Heart left ventricle (tissue), 16 donors: ENCODE data around the gene ATP1A2. TPM values are rescaled to one million over a fixed set of nuclear protein-coding genes. Genes with fewer than 3 reads are reported as not detected.

Experiments used
- ATAC-seq, 4 donors: fragments of 200-7000 bp; cut with Tn5 transposase; one replicate each; pipeline ENCODE4 v1.9.1; 2020 to 2022; ENCODE audit warnings: moderate library complexity in 4 of 4, mild to moderate bottlenecking in 3 of 4, moderate number of reproducible peaks in 1 of 4
- DNase-seq, 5 donors: peaks; one replicate each; pipeline ENCODE4 v3.0.0-alpha.2; 2020
- H3K27ac ChIP-seq, 12 donors: fragments of 200-600 bp; sonication (generic) in 4 of 12; one replicate each; pipeline versions ENCODE4 v1.5.0 to v1.8.0; 2016 to 2022; ENCODE audit warnings: mild to moderate bottlenecking in 2 of 12
- H3K27me3 ChIP-seq, 9 donors: fragments of 200-600 bp; sonication (generic) in 2 of 9; one replicate each; pipeline versions ENCODE4 v1.5.1 to v1.8.0; 2016 to 2022; ENCODE audit warnings: mild to moderate bottlenecking in 3 of 9
- H3K36me3 ChIP-seq, 9 donors: fragments of 200-600 bp; sonication (generic) in 2 of 9; one replicate each; pipeline versions ENCODE4 v1.5.0 to v1.8.0; 2018 to 2022; ENCODE audit warnings: mild to moderate bottlenecking in 2 of 9
- H3K4me1 ChIP-seq, 12 donors: fragments of 200-600 bp; sonication (generic) in 4 of 12; one replicate each; pipeline versions ENCODE4 v1.5.0 to v1.8.0; 2016 to 2022; ENCODE audit warnings: mild to moderate bottlenecking in 3 of 12
- H3K4me3 ChIP-seq, 12 donors: fragments of 200-600 bp; sonication (generic) in 4 of 12; one replicate each; pipeline versions ENCODE4 v1.5.0 to v1.8.0; 2017 to 2022; ENCODE audit warnings: mild to moderate bottlenecking in 9 of 12, moderate library complexity in 4 of 12
- H3K9me3 ChIP-seq, 12 donors: fragments of 200-600 bp; sonication (generic) in 4 of 12; one replicate each; pipeline versions ENCODE4 v1.5.0 to v1.8.0; 2016 to 2022; ENCODE audit warnings: mild to moderate bottlenecking in 1 of 12
- POLR2A ChIP-seq, 2 donors: fragments of 450-650 bp; IDR thresholded peaks; one replicate each; pipeline ENCODE4 v1.6.1; 2017; ENCODE audit warnings: antibody characterized with exemption in 2 of 2, mild to moderate bottlenecking in 2 of 2, moderate library complexity in 2 of 2
- WGBS, 4 donors: extraction: QIAGEN DNeasy Blood & Tissue Kit in 2 of 4; methylation state at CpG; one replicate each; pipeline versions ENCODE4 v1.1.5 to v1.1.7; 2013 to 2018; 5-methylcytosine and 5-hydroxymethylcytosine counted together
- intact Hi-C, 10 donors: fragments of 100-400 bp; cut with DNase I; formaldehyde crosslinking; loops; one replicate each; pipeline versions ENCODE4 v1.11.1 to v1.14.2; 2022
- polyA plus RNA-seq, 2 donors: library from polyadenylated mRNA; stranded (reverse); fragments of 200-250 nt; gene quantifications; one replicate each; pipeline ENCODE4 v1.2.3, GENCODE V29; 2013
- total RNA-seq, 9 donors: library from RNA; depleted of rRNA in 2 of 9; stranded (reverse); fragments of >200 nt in 2 of 9; fragmentation: NEBNext Ultra II Directional in 3 of 9; extraction: Animal tissue kit (Norgen Biotek cat#: 25700) in 3 of 9; gene quantifications; one replicate each; pipeline versions ENCODE4 v1.1.0 to v1.2.4, GENCODE V29; 2016 to 2023
- TF ChIP-seq, protein P1 (sequence below), 12 donors: fragments of 200-600 bp; sonication (generic) in 4 of 12; IDR thresholded peaks; one replicate each; pipeline versions ENCODE4 v1.5.0 to v1.8.0; 2018 to 2022; ENCODE audit warnings: antibody characterized with exemption in 12 of 12, mild to moderate bottlenecking in 5 of 12
- donor health status: ischemic (EF 13 %, LVEDD 7.1; RV severe dilation, severe dysfunction).
- donor health status: healthy with polysubstance abuse.
- donor health status: DM: no; HTN: yes; CAD: no.
- donor health status: DM: no; HTN: no; CAD: no.
- donor health status: ischemic (EF 25% LVEDD 6.9; RV normal size, moderate dysfunction).
- donor health status: ischemic (EF 25% LVEDD 5.7; RV mildly dilated, moderate dysfunction).
- donor health status: healthy.
- donor health status: DM: yes; HTN: yes; CAD: no.
- donor health status: ischemic (EF 35%, LVEDD 5.7; RV mildly dilated, moderate dysfunction).
- donor health status: nonischemic (EF 11% LVEDD 7.7; RV severe dilation, severe dysfunction).
- donor health status: DM: yes; HTN: yes; CAD: no.
- donor health status: PGD.
- donor health status: ischemic (EF 29% LVEDD 5.4; RV normal size, mild dysfunction).
- donor health status: nonischemic (EF 23%, LVEDD 6.1; RV moderate dilation, normal function).

Gene ATP1A2
- total and polyA plus RNA-seq, 11 donors, result 29.5 to 393 (median 255) TPM

GRCh38 chr1:160082487-160082886 is 33.1 kb upstream of the ATP1A2 start:
- TF ChIP-seq, protein P1, sequence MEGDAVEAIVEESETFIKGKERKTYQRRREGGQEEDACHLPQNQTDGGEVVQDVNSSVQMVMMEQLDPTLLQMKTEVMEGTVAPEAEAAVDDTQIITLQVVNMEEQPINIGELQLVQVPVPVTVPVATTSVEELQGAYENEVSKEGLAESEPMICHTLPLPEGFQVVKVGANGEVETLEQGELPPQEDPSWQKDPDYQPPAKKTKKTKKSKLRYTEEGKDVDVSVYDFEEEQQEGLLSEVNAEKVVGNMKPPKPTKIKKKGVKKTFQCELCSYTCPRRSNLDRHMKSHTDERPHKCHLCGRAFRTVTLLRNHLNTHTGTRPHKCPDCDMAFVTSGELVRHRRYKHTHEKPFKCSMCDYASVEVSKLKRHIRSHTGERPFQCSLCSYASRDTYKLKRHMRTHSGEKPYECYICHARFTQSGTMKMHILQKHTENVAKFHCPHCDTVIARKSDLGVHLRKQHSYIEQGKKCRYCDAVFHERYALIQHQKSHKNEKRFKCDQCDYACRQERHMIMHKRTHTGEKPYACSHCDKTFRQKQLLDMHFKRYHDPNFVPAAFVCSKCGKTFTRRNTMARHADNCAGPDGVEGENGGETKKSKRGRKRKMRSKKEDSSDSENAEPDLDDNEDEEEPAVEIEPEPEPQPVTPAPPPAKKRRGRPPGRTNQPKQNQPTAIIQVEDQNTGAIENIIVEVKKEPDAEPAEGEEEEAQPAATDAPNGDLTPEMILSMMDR (IDR thresholded peaks at IDR 0.05), result no peak
- no peak for TF ChIP-seq POLR2A (IDR thresholded peaks at IDR 0.05)
- peaks cover 0 to 70% (median 32%) of the 10 kb centered on the region in 9 donors for H3K27me3 ChIP-seq
- intact Hi-C loops, result loop anchor here in 4 of 10 donors (2.0 to 10.0 kb wide), 3 partner anchors 20 to 292 kb away; no protein-coding TSS in a partner anchor
- H3K4me3 ChIP-seq, result no peak overlapping the region
- ATAC-seq (no peak), DNase-seq (no peak)
- H3K4me1 ChIP-seq, result peaks cover 0 to 18% (median 4%) of the 10 kb centered on the region in 12 donors
- H3K27ac ChIP-seq, result no peak overlapping the region
- no peaks in the 10 kb centered on the region for H3K9me3 ChIP-seq
- H3K36me3 ChIP-seq, result no peaks in the 10 kb centered on the region
- WGBS, 4 donors, result 48 to 59% (median 58%) methylated on average over 2 of the region's 2 CpGs

DNA sequence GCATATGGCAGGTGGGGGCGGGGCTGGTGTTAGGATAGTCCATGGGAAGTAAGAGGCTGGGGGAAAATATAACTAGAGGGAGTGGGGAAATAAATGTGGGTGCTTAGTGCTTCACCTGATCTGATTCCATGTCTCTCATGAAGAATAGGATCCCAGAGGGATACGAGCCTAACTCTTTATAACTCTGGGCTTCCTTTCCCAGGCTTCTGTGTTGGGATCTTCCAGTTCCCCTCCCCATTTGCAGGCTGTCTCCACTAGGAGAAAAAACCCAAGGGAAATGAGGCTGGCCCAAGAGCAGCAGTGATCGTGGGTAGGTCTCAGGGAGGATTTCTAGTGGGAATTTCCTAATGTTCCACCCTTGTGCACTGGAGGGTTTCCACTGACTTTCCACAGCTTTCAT is 32.6 kb upstream of the ATP1A2 start:
- Histone ChIP-seq H3K4me1 (peaks cover 0 to 18% (median 4%) of the 10 kb centered on the region in 12 donors), H3K36me3 (no peaks in the 10 kb centered on the region), H3K27ac (no peak overlapping the region), H3K9me3 (no peaks in the 10 kb centered on the region), H3K27me3 (peaks cover 0 to 69% (median 32%) of the 10 kb centered on the region in 9 donors), H3K4me3 (no peak overlapping the region)
- DNase-seq (no peak), ATAC-seq (no peak)
- intact Hi-C loops, result loop anchor here in 4 of 10 donors (2.0 to 10.0 kb wide), 3 partner anchors 20 to 292 kb away; no protein-coding TSS in a partner anchor
- TF ChIP-seq, protein P1 (IDR thresholded peaks at IDR 0.05), result no peak
- no peak for TF ChIP-seq POLR2A (IDR thresholded peaks at IDR 0.05)
- WGBS, 4 donors, result 57 to 61% (median 59%) methylated on average over 3 of the region's 3 CpGs

DNA sequence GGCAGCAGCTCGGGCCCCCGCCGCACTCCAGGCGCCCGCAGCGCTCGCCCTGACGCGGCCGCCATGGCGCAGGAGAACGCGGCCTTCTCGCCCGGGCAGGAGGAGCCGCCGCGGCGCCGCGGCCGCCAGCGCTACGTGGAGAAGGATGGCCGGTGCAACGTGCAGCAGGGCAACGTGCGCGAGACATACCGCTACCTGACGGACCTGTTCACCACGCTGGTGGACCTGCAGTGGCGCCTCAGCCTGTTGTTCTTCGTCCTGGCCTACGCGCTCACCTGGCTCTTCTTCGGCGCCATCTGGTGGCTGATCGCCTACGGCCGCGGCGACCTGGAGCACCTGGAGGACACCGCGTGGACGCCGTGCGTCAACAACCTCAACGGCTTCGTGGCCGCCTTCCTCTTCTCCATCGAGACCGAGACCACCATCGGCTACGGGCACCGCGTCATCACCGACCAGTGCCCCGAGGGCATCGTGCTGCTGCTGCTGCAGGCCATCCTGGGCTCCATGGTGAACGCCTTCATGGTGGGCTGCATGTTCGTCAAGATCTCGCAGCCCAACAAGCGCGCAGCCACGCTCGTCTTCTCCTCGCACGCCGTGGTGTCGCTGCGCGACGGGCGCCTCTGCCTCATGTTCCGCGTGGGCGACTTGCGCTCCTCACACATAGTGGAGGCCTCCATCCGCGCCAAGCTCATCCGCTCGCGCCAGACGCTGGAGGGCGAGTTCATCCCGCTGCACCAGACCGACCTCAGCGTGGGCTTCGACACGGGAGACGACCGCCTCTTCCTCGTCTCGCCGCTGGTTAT is 31.4 kb upstream of the ATP1A2 start:
- H3K4me3 ChIP-seq, result peak overlapping the region; percentile 16 to 55 (median 44)
- no peaks in the 10 kb centered on the region for H3K9me3 ChIP-seq
- intact Hi-C loops, result loop anchor here in 5 of 10 donors (2.0 to 10.0 kb wide), 4 partner anchors 21 to 291 kb away; no protein-coding TSS in a partner anchor
- peaks cover 0 to 5% (median 0%) of the 10 kb centered on the region in 9 donors for H3K36me3 ChIP-seq
- 17 to 25% (median 20%) methylated on average over 21 to 96 of the region's 96 CpGs for WGBS, 4 donors
- ATAC-seq (peak; percentile 21 to 70 (median 61)), DNase-seq (peak in 4 of 5 donors; percentile 44 to 81 (median 66))
- TF ChIP-seq POLR2A (IDR thresholded peaks at IDR 0.05), result no peak
- TF ChIP-seq, protein P1 (IDR thresholded peaks at IDR 0.05), result peak; percentile 38 to 79 (median 60)
- no peak overlapping the region for H3K27ac ChIP-seq
- peaks cover 0 to 57% (median 30%) of the 10 kb centered on the region in 9 donors for H3K27me3 ChIP-seq
- peaks cover 0 to 18% (median 4%) of the 10 kb centered on the region in 12 donors for H3K4me1 ChIP-seq

GRCh38 chr1:160084771-160085321 is 30.7 kb upstream of the ATP1A2 start:
- peaks cover 0 to 50% (median 30%) of the 10 kb centered on the region in 9 donors for H3K27me3 ChIP-seq
- H3K4me1 ChIP-seq, result peaks cover 0 to 18% (median 4%) of the 10 kb centered on the region in 12 donors
- no peak for ATAC-seq
- H3K9me3 ChIP-seq, result no peaks in the 10 kb centered on the region
- no peak for DNase-seq
- WGBS, 4 donors, result 69 to 82% (median 76%) methylated on average over 30 of the region's 30 CpGs
- intact Hi-C loops, result loop anchor here in 7 of 10 donors (2.0 to 10.0 kb wide), 4 partner anchors 38 to 292 kb away; no protein-coding TSS in a partner anchor
- H3K27ac ChIP-seq, result no peak overlapping the region
- H3K36me3 ChIP-seq, result peaks cover 0 to 11% (median 0%) of the 10 kb centered on the region in 9 donors
- TF ChIP-seq POLR2A (IDR thresholded peaks at IDR 0.05), result no peak
- TF ChIP-seq, protein P1 (IDR thresholded peaks at IDR 0.05), result no peak
- no peak overlapping the region for H3K4me3 ChIP-seq
